ENCODE data around the gene ENTREP1.
"Not testable (repeated sequence)": the region's sequence is repeated elsewhere in the genome, so short reads cannot be mapped to it uniquely, and the experiment has no call there.

Gene ENTREP1

DNA sequence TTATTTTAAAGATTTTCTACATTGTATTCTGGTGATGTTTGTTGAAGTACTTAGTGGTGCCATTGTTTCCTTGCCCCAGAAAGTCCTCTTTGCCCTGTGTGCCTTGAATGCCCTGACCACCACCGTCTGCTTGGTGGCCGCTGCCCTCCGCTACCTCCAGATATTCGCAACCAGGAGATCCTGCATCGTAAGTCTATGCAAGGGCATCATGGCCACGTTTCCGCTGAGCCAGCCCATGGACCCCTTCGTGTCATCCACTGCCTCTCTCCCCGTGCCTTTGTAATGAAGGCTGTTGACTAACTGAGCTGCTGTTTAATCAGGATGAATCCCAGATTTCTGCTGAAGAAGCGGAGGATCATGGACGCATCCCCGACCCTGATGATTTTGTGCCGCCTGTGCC lies 52.3 kb downstream of the ENTREP1 start:
- DNase-seq: no peak

DNA sequence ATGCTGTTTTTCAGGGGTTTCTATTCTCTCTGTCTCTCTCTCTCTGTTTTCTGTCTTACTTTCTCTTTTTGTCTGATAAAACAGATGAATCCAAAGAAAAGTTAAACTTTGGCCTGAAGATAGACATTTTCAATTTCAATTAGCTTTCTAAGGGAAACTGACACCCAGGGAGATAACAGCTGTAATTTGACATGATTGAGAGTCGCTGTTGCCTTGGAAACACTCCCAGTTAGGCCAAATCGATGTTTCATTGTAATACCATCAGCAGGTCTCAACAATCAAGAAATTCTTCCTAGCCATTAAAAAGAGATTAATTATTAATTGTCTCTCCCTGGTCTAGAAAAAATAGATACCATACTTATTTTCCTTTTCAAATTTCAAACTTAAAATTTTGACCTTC lies 53.0 kb downstream of the ENTREP1 start:
- DNase-seq: no peak

DNA sequence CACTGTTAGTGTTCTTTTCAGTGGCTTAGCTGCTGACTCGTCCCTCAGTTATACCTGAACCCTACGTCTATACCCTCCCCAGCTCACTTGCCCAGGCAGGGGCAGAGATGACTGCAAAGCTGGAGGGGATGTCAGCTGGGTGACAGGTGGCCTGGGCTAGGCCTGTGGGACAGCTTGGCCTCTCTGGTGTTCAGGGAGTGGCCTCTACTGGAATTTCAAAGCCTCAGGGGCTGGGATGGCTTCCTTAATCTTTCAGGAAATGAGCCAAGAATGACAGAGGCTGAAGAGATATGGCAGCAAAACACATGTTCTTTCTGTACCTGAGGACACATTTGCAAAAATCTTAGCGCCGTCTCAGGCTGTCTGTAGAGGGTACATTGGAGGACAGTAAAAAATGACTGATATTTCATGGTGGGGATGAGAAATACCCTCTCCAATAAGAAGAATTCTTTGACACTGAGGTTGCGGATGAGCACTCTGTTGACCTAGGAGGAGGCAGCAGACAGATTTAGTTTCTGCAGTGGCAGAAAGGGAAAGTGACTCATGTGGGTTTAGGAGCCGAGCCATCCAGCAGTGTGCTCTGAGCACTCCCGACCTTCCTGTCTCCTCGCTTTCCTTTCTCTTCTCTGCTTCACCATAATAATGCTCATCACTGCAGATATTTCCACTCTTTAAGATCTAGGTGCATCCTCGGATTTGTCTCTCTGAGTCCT lies 54.4 kb downstream of the ENTREP1 start:
- DNase-seq: no peak

DNA sequence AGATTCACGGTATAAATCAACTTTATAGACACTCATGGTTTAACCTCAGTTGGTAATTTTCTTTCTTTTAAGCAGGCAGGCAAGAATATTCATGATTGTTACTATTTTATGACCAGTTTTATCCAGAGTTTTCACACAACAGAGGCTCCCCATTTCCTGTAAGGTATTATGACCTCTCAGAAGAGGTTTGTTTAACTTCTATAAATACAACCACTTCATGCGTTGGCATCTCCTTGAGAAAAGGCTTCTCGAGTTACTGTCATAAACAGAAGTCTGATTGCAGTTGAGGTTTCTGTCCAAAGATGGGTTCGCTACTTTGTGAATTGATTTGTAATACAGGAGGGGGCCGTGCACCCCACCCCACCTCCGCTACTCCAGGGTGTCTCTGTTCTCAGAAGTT lies 55.3 kb downstream of the ENTREP1 start:
- no peak for DNase-seq

DNA sequence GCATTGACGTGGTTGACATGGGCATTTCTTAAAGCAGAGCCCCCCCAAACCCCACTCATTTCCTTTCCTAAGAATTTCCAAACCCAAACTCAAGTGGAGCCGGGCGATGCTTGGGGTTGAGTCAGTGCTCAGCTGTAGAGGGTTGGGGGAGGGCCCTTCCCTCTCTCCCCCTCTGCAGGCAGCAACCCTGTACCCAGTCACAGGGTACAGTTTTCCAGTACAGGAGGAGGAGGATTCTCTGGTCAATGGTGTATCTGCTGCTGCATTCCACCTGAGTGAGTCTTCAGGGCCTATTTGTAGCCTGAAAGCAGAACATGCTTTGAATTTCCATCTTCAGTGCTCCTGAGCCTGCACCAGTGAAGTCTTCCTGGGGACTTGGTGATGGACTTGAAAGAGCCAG lies 55.8 kb downstream of the ENTREP1 start:
- no peak for DNase-seq

DNA sequence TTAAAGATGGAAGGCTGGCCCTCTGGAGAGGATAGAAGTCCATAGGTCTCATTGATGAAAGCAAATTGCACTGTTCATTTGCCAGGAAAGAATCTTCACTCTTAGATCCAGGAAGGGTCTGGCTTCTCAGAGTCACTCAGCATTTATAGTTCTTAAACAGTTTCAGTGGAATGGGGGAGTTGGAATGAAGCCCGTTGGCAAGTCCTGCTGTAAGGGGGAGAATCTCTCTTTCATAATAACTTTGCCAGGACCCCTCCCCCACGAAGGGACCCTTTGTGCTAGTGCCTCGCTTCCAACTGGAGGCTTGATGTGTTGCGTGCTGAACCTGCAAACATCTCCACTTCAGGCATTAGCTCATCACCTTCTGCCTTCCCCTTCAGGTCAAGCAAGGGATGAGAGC lies 57.1 kb downstream of the ENTREP1 start:
- no peak for DNase-seq

DNA sequence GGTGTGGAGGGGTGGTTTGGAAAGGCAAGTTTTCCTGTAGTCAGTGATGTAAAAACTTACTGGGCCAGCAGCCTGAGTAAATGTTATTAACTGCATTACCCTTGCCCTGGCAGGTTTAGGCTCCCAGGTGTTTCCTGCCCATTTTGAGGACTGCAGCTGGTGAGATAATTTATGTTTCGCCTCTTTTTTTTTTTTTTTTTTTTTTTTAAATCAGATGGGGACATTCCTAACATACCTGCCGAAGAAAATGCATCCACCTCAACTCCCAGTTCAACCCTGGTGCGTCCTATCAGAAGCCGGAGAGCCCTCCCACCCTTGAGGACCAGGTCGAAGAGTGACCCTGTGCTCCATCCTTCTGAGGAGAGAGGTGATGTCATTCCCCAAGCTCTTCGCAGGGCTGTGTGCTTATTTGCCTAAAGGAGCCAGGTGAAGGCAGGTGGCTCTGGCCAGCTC lies 60.6 kb downstream of the ENTREP1 start:
- no peak for DNase-seq

DNA sequence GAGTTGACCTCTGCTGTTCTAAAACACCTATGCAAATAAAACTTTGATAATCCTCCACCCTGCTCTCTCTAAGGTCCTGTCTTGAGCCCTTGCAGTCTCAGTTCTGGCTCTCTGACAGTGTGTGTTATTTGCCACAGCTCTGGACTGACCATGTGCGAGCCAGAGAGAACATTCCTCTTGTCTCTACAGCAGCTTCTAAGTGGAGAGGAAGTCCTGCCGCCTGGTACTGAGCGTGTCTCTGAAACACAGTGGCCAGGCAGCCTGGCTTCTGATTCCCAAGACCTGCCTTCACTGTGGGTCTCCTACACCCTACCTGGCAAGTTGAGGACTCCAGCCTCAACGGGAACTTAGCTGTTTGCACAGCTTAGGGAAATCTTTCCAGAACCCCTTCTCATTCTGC lies 61.6 kb downstream of the ENTREP1 start:
- DNase-seq: no peak

DNA sequence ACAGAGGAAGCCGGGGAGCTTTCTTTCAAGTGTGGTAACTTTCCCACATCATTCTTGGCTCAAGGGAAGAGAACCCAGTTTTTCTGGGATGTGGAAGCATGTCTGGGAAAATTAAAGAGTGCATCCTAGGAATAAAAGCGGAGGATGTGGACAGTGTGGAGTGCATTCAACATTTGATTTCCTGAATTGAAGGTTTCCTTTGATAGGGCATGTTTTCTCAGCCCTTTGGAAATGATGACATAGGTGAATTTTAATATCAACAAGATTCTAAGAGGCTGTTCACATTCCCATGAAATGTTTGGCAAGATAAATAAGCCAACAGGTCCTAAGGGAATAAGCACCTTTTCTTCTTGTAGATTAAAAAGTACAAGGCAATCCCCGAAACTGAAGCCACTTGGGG lies 63.6 kb downstream of the ENTREP1 start:
- DNase-seq: no peak

DNA sequence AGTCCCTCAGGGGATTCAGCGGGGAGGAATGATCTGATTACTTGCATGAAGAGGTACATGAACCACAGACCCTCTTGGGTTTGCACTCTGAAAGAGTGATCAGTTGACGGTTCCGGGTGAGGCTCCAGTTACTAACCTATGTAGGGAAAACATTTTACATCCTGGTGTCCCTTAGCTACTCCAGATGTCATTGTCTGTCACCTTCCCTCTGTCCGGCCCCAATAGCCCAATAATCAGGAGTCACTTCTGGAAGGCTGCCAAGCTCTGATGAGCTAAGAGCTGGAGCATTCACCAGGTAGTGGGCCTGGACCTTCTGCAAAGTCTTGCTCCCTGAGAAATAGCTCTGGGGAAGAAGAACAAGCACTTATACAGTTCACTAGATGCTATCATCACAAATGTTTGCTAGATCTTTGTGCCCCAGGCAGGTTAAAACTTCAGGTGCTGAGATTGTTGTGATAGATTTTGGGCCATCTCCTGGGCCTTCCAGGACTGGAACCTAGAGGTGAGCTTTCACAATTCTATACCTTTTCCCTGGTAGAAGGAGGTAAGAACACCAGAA lies 64.5 kb downstream of the ENTREP1 start:
- DNase-seq: no peak

DNA sequence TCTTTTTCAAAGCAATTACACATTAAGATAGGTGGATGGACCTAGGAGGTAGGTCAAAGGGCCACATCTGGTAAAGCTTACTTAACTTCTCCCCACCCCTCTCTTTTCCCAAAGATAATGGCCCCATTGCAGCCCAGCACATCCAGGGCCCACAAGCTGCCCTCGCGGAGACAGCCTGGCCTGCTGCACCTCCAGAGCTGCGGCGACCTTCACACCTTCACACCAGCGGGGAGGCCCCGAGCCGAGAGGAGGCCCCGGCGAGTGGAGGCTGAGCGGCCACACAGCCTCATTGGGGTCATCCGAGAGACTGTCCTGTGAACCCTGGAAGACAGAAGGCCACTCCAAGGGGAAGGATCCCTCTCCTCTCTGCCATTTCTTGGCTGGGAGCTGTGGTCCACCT lies 66.5 kb downstream of the ENTREP1 start:
- DNase-seq: no peak

DNA sequence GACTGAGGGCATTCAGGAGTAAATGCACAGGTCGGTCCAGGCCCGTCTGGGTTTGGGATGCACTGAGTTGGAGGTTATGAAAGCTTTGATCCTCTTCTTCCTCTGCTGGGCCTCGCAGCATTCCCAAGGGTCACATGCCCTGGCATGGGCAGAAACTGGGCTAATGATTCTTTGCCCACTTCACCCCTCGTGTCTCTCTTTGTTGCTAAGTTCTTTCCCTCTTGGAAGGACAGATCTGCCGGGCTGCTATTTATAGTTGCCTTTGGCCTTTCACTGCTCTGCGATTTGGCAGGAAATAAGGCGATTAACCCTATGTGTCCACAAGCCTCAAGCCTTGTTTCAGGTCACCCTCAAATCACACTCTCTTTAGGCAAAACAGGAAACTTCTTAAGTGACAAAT lies 66.9 kb downstream of the ENTREP1 start:
- DNase-seq: no peak

DNA sequence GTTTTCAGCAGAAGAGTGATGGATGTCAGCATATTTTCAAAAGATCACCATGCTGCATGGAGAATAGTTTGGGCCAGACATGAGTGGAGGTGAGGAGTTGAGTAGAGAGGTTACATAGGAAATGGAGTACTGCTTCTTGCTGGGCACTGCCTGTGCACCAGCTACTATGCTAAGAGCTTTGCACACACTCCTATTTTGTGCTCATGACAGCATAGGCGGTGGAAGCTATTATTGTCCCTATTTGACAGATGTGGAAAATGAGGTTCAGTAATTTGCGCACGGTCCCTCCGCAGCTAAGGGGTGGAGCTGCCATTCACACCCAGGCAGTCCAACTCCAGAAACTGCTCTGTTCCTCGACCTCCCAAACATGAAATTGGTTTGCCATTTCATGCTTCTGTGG lies 67.8 kb downstream of the ENTREP1 start:
- DNase-seq: no peak

DNA sequence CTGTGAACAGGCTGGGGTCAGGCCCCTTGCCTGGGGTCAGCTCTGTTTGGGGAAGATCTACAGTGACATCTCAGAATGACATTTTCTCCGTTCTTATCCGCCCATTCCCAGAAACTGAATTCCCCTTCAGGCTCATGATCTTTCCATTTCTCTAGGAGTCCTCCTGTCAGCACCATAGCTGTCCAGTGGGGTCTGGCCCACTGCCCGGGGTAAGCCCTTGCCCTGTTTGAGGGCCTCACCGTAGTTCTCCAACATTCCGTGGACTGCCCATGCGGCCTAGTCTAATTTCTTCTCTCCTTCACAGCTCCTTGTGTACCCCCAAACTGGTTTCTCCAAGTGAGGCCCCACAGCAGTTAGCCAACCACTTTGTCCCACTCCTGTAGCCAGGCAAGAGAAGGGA lies 68.4 kb downstream of the ENTREP1 start:
- no peak for DNase-seq

DNA sequence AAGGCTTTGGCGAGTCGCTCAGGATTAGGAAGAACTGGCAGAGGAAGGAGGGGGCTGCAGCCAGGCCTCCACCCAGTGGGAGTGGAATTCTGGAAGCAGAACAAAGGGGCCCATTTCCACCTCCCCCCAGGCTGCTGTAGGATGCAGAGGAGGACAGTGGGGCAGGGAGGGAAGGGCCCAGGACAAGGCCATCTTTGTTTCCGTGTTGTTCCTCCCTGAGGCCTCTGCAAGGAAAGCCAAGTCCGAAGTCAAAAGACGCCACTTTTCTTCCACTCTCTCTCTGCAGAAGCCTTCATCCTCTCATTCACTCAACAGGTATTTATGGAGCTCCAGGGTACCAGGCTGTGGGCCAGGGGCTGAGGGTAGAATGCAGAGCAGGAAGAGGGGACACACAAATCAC lies 70.7 kb downstream of the ENTREP1 start:
- no peak for DNase-seq

DNA sequence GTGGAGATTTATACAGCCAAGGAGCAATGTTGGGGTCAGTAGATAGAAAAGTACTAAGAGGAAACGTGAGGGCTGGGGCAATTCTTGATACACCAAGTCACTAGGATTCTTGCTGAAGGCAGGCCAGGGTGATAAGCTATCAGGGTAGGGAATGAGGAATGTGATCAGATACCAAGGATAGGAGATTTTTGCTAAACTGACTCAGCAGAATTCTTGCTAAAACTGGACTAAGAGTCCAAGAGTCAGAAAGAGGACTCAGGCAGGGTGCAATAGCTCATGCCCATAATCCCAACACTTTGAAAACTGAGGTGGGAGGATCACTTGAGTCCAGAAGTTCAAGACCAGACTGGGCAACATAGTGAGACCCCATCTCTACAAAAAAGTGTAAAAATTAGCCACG lies 71.7 kb downstream of the ENTREP1 start:
- DNase-seq: no peak

DNA sequence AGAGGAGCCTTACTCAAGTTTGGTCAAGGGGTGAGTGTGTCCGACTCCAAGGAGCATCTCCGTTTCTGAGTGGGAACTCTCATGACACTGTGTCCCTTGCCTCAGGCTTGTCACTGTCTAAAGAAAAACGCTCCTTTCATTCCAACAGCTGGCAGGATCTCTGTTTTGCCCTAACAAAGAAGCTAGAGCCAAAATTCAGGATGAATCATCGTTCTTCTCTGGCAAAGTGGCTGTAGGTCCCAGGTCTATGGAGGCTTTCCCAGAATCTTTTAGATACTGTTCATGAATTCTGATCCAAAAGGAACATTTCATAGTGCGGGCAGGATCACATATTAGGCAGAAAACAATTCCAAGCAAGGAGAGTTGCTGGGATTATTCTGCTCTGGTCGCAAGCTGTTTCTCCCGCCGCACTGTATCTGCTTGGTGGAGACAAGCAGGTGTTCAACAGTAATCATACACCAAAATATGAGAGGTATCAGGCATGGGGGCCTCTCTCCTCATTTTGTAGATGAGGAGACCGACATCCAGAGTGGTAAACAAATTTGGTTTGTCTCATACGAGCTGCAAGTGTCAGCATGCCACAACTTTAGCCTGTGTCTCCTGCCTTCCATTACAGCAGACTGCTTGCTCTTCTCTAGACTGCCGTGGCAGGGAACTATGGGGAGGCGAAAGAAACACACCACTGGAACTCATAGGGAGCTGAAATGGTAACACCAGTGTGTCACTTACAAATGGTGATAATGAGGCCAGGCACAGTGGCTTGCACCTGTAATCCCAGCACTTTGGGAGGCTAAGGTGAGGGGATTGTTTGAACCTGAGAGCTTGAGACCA lies 72.6 kb downstream of the ENTREP1 start:
- DNase-seq: no peak

DNA sequence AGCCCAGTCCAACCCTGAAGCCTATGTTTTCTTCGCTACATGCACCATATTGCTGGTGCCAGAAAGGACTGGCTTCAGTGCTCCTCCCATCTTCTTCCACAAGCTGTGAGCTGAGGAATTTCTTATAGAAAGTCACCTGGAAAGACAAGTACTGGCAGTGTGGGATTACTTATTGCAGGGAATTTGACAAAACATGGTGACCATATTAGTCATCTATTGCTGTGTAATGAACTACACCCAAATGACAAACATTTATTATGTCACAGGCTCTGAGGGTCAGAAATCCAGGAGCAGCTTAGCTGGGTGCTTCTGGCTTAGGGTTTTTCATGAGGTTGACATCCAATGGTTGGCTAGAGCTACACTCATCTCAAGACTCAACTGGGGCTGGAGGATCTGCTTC lies 75.5 kb downstream of the ENTREP1 start:
- no peak for DNase-seq

DNA sequence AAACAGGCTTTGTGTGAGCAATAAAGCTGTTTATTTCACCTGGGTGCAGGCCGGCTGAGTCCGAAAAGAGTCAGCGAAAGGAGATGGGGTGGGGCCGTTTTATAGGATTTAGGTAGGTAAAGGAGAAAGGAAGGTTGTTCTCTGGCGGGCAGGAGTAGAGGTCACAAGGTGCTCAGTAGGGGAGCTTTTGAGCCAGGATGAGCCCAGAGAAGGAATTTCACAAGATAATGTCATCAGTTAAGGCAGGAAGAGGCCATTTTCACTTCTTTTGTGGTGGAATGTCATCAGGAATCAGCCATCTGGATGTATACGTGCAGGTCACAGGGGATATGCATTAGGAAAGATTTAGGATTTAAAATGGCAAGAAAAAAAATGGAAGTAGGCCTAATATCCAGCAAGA lies 84.9 kb downstream of the ENTREP1 start:
- DNase-seq: not testable (repeated sequence)

DNA sequence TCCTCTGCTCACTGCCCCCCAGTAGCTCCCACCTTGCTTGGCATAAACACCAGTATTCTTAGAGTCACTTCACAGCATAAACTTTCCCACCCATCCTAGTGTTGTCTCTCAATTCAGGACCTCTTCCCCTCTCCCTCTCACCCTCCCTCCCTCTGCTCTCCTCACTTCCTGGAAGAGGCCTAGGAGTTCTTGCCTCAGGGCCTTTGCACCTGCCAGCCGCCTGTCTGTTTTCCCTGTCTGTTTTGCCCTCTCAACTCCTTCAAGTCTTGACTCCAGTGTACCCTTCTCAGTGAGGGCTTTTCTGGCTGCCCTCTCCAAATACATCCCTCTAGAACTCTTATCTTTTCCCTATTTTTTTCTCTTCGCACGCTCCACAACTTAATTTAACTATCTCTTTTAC lies 86.2 kb downstream of the ENTREP1 start:
- DNase-seq: no peak

DNA sequence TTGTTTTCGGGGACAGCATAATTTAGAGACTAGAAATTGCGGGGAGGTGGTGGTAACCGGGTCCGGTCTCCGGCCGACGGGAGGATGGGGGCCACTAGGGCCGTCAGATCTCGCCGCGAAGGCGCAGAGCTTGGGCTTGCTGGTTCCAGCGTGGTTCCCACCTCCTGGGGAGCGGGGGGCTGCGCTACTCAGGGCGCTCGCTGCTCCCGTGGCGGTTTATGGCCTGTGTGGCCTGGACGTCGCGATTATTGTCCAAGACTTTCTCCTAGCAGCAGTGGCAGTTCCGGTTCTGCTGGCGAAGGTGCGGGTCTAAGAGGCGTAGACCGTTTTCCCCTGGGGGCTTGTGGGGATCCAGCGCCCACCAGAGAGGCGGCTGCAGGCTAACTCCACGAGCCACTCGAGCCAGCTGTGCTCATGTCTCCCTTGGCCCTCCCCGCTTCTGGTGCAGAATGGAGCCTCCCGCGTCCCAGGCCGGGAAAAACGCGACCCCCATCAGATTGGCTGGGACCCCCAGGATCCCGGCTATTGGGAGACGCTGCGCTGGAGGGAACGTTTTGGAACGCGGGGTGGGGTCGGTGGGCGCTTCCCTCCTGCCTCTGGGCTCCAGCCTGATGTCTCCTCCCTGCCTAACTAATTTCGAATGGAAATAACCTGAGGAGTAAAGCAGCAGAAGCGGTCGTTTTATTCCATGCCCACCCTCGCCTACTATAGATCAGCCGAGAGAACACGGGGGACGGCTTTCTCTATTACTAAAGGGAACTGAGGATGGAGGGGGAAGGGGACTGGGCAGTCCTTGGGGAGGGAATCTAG lies 87.1 kb downstream of the ENTREP1 start:
- DNase-seq: no peak

DNA sequence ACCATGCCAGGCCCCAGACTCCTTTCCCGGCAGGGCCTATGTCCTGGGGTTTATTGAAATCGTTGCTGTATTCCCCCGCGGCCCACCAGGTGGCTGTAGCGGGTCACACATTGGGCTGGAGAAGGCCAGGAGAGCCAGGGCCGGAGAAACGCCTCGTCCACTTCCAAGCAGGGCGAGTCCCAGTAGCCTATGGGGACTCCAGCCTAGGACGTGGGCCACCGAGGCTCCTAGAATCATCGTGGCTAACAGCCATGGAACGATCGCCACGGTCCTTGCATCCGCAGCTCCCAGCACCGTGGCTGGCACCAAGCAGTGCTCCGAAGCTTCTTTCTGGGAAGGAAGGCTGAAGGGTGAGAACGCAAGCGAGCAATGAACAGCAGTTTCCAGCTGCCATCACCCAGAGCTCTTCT lies 87.7 kb downstream of the ENTREP1 start:
- no peak for DNase-seq

DNA sequence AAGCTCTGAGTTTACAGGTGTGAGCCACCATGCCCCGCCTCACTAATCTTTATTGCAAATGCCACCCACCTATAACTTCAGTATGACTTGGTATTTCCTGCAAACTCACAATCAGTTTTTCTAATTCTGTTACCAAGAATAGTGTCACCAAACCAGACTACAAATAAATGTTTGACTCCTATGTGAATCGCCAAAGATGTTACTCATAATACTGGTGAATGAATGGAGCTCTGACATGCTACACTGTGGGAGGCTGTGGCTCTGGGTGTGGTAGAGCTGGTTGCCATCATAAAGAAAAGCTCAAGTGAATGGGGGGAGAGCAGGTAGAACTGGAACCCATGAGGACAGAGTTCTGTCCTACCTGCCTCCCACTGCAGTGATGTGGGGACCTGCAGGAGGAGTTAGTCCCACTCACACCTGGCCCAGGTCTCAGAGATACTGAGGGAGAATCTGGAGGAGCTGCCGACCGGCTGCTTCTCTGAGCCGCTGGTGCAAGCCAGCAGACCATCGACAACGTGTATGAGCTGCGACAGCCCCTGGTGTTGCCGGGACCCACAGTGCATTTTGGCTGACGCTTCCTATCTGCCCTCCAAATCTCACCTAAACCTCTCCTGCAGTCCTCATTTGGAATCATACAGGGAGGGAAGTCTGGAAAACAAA lies 95.7 kb downstream of the ENTREP1 start:
- DNase-seq: no peak
